ENCODE results near the gene MYCL. TPM values are rescaled to one million over a fixed set of nuclear protein-coding genes. Genes with fewer than 3 reads are reported as not detected.

Gene MYCL
- total and polyA plus RNA-seq, 2 of the 13 experiments (the other 11 are each of a cell fraction or from before 2014, with no cell fraction given), result 0.31 to 1.7 TPM

GRCh38 chr1:39852214-39852791 lies 49.4 kb downstream of the MYCL start (continued):
- TF ChIP-seq ZNF274 (CRISPR knock-in tag; IDR thresholded peaks at IDR 0.05) (no peak), SNAPC4 (CRISPR knock-in tag; IDR thresholded peaks at IDR 0.05) (no peak), ZXDC (CRISPR knock-in tag; IDR thresholded peaks at IDR 0.05) (no peak), SYNCRIP (IDR thresholded peaks at IDR 0.05; ENCODE audit: insufficient read depth, low read depth, low read length) (no peak), MEF2D (CRISPR knock-in tag; IDR thresholded peaks at IDR 0.05) (peak; percentile 85), ZNF121 (CRISPR knock-in tag; IDR thresholded peaks at IDR 0.05) (no peak), AKAP8 (CRISPR knock-in tag; IDR thresholded peaks at IDR 0.05) (no peak), TIGD3 (CRISPR knock-in tag; IDR thresholded peaks at IDR 0.05; ENCODE audit: borderline replicate concordance) (no peak), CSRNP1 (CRISPR knock-in tag; IDR thresholded peaks at IDR 0.05) (no peak), BCL3 (CRISPR knock-in tag; IDR thresholded peaks at IDR 0.05) (no peak), TGIF2 (CRISPR knock-in tag; IDR thresholded peaks at IDR 0.05) (no peak), ZFAT (CRISPR knock-in tag; conservative IDR thresholded peaks at IDR 0.05) (no peak), GATAD2A (CRISPR knock-in tag; IDR thresholded peaks at IDR 0.05) (peak; percentile 94), FOXK2 (IDR thresholded peaks at IDR 0.05) (no peak)
- TF ChIP-seq, protein P1, sequence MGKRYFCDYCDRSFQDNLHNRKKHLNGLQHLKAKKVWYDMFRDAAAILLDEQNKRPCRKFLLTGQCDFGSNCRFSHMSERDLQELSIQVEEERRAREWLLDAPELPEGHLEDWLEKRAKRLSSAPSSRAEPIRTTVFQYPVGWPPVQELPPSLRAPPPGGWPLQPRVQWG (CRISPR knock-in tag; IDR thresholded peaks at IDR 0.05; ENCODE audit: borderline replicate concordance, low read depth), result no peak
- TF ChIP-seq, protein P2, sequence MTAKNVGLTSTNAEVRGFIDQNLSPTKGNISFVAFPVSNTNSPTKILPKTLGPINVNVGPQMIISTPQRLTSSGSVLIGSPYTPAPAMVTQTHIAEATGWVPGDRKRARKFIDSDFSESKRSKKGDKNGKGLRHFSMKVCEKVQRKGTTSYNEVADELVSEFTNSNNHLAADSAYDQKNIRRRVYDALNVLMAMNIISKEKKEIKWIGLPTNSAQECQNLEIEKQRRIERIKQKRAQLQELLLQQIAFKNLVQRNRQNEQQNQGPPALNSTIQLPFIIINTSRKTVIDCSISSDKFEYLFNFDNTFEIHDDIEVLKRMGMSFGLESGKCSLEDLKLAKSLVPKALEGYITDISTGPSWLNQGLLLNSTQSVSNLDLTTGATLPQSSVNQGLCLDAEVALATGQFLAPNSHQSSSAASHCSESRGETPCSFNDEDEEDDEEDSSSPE (CRISPR knock-in tag; IDR thresholded peaks at IDR 0.05), result no peak
